ENCODE data around the gene NANP.
"Not testable (repeated sequence)": the region's sequence is repeated elsewhere in the genome, so short reads cannot be mapped to it uniquely, and the experiment has no call there.

The NANP gene

GRCh38 chr20:25623736-25624499 is at the start of gene NANP:
NANP (minus strand) TSS chr20:25624014; CDS start chr20:25623948, 66 bp downstream.
- DNase-seq = peak; percentile 99

GRCh38 chr20:25672659-25673235 is 48.9 kb upstream of the NANP start:
- no peak for DNase-seq

GRCh38 chr20:25669826-25670422 is 46.1 kb upstream of the NANP start:
- DNase-seq = no peak

GRCh38 chr20:25668446-25668845 is 44.6 kb upstream of the NANP start:
- no peak for DNase-seq

GRCh38 chr20:25659999-25660398 is 36.2 kb upstream of the NANP start:
- no peak for DNase-seq

- DNase-seq = no peak
These were observed 30.7 kb upstream of the NANP start for GRCh38 chr20:25654487-25654886.

GRCh38 chr20:25652866-25653265 is 29.1 kb upstream of the NANP start:
- not testable (repeated sequence) for DNase-seq

- DNase-seq = no peak
These were observed 21.0 kb upstream of the NANP start for GRCh38 chr20:25644814-25645213.

GRCh38 chr20:25643716-25644115 is 19.9 kb upstream of the NANP start:
- no peak for DNase-seq

- DNase-seq = no peak
These were observed 13.4 kb upstream of the NANP start for GRCh38 chr20:25637247-25637646.

GRCh38 chr20:25632940-25633790 is 9.4 kb upstream of the NANP start:
- no peak for DNase-seq

GRCh38 chr20:25630615-25631014 is 6.8 kb upstream of the NANP start:
- DNase-seq = not testable (repeated sequence)

- no peak for DNase-seq
These were observed 6.1 kb upstream of the NANP start for GRCh38 chr20:25629816-25630499.

- no peak for DNase-seq
These were observed 3.0 kb upstream of the NANP start for GRCh38 chr20:25626779-25627178.

- no peak for DNase-seq
These were observed 706 bp upstream of the NANP start for GRCh38 chr20:25624500-25624939.

GRCh38 chr20:25623225-25623735 is 534 bp downstream of the NANP start:
- no peak for DNase-seq

GRCh38 chr20:25622450-25623224 is 1.2 kb downstream of the NANP start:
- no peak for DNase-seq

- no peak for DNase-seq
These were observed 1.8 kb downstream of the NANP start for GRCh38 chr20:25622049-25622448.

GRCh38 chr20:25619514-25619913 is 4.3 kb downstream of the NANP start:
- no peak for DNase-seq

GRCh38 chr20:25608774-25609173 is 15.0 kb downstream of the NANP start:
- DNase-seq = no peak

GRCh38 chr20:25606094-25606695 is 17.6 kb downstream of the NANP start:
- DNase-seq = no peak
